ENCODE results near the gene PUSL1.

The PUSL1 gene

GRCh38 chr1:1321477-1321876, 13.1 kb downstream of the PUSL1 start:
- no peak for TF ChIP-seq POLR2AphosphoS5 (IDR thresholded peaks at IDR 0.05; ENCODE audit: low read depth, low read length)
- no peak for TF ChIP-seq TAF1 (IDR thresholded peaks at IDR 0.05; ENCODE audit: borderline replicate concordance, insufficient read depth, low read length)
- no peak for TF ChIP-seq SIN3A (IDR thresholded peaks at IDR 0.05; ENCODE audit: borderline replicate concordance, insufficient read depth, low read length)
- no peak for TF ChIP-seq REST (IDR thresholded peaks at IDR 0.05; ENCODE audit: insufficient read depth in 1 of 2, low read depth in 2 of 2, low read length in 2 of 2)
- no peak for TF ChIP-seq FOXP2 (optimal IDR thresholded peaks at IDR 0.05; ENCODE audit: borderline replicate concordance, extremely low read depth, extremely low read length, insufficient read depth)

DNA sequence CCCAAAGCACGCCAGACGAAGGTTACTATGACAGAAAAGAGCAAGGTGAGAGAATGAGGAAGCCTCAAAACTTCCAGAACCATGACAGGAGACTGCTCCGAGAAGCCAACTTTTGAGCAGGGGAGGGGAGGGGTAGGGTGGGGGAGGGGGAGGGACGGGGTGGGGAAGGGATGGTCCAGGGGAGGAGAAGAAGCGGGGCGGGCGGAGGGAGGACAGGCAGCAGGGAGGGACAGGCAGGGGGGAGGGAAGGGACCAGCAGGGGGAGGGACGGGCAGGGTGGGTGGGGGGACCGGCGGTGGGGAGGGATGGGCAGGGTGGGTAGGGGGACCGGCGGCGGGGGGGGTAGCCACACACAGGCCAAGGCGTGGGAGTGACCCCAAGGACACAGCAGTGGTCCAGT, 14.0 kb downstream of the PUSL1 start:
- TF ChIP-seq TAF1 (IDR thresholded peaks at IDR 0.05; ENCODE audit: borderline replicate concordance, insufficient read depth, low read length) (no peak), FOXP2 (optimal IDR thresholded peaks at IDR 0.05; ENCODE audit: borderline replicate concordance, extremely low read depth, extremely low read length, insufficient read depth) (no peak), REST (IDR thresholded peaks at IDR 0.05; ENCODE audit: insufficient read depth in 1 of 2, low read depth in 2 of 2, low read length in 2 of 2) (no peak), SIN3A (IDR thresholded peaks at IDR 0.05; ENCODE audit: borderline replicate concordance, insufficient read depth, low read length) (no peak), POLR2AphosphoS5 (IDR thresholded peaks at IDR 0.05; ENCODE audit: low read depth, low read length) (no peak)

GRCh38 chr1:1322952-1323351, 14.6 kb downstream of the PUSL1 start:
- TF ChIP-seq FOXP2 (optimal IDR thresholded peaks at IDR 0.05; ENCODE audit: borderline replicate concordance, extremely low read depth, extremely low read length, insufficient read depth), result no peak
- TF ChIP-seq POLR2AphosphoS5 (IDR thresholded peaks at IDR 0.05; ENCODE audit: low read depth, low read length), result no peak
- no peak for TF ChIP-seq REST (IDR thresholded peaks at IDR 0.05; ENCODE audit: insufficient read depth in 1 of 2, low read depth in 2 of 2, low read length in 2 of 2)
- TF ChIP-seq SIN3A (IDR thresholded peaks at IDR 0.05; ENCODE audit: borderline replicate concordance, insufficient read depth, low read length), result no peak
- TF ChIP-seq TAF1 (IDR thresholded peaks at IDR 0.05; ENCODE audit: borderline replicate concordance, insufficient read depth, low read length), result no peak

DNA sequence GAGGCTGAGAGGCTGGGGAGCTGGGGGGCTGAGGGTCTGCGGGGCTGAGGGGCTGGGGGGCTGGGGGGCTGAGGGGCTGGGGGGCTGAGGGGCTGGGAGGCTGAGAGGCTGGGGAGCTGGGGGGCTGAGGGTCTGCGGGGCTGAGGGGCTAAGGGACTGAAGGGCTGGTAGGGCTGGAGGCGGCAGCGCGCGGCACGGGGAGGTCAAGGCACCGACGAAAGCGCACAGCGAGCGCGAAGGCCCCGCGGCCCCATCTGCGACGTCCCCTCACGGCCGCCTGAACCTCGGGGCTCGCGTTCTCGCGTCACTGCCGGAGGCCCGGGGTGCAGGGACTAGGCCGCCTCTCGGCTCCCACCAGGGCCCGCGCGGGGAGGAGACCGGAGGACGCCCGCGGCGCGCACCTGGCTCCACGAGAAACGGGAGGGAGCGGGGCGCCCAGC, 15.7 kb downstream of the PUSL1 start:
- TF ChIP-seq REST (IDR thresholded peaks at IDR 0.05; ENCODE audit: insufficient read depth in 1 of 2, low read depth in 2 of 2, low read length in 2 of 2) (no peak), SIN3A (IDR thresholded peaks at IDR 0.05; ENCODE audit: borderline replicate concordance, insufficient read depth, low read length) (no peak), POLR2AphosphoS5 (IDR thresholded peaks at IDR 0.05; ENCODE audit: low read depth, low read length) (no peak), TAF1 (IDR thresholded peaks at IDR 0.05; ENCODE audit: borderline replicate concordance, insufficient read depth, low read length) (no peak), FOXP2 (optimal IDR thresholded peaks at IDR 0.05; ENCODE audit: borderline replicate concordance, extremely low read depth, extremely low read length, insufficient read depth) (no peak)
